H9 (cell line): Measurements from ENCODE around the gene CYTIP. TPM values are rescaled to one million over a fixed set of nuclear protein-coding genes. Genes with fewer than 3 reads are reported as not detected.

ENCODE experiments used
- DNase-seq: peaks from one replicate; pipeline ENCODE4 v3.0.0-alpha.2; 2017
- H2AFZ ChIP-seq: one replicate; pipeline ENCODE4 v1.6.1; 2013; ENCODE audit warnings: mild to moderate bottlenecking, low read length, control low read depth, moderate library complexity
- H2AK5ac ChIP-seq: 2 replicates; pipeline ENCODE4 v1.6.1; 2013; ENCODE audit warnings: low read length, control low read depth, mixed read lengths; ENCODE audit not compliant: insufficient read length
- H2BK120ac ChIP-seq: one replicate; pipeline ENCODE4 v1.6.1; 2013; ENCODE audit warnings: low read depth, mild to moderate bottlenecking, low read length, control low read depth, inconsistent platforms; ENCODE audit not compliant: poor library complexity, severe bottlenecking
- H2BK12ac ChIP-seq: 2 replicates; pipeline ENCODE4 v1.6.1; 2013; ENCODE audit warnings: low read length, control low read depth, mixed read lengths, low read depth; ENCODE audit not compliant: insufficient read length
- H2BK15ac ChIP-seq: 2 replicates; pipeline ENCODE4 v1.6.1; 2013; ENCODE audit warnings: low read depth, low read length, control low read depth
- H2BK20ac ChIP-seq: one replicate; pipeline ENCODE4 v1.6.1; 2013; ENCODE audit warnings: low read depth, mild to moderate bottlenecking, low read length, control low read depth, inconsistent platforms; ENCODE audit not compliant: poor library complexity, severe bottlenecking
- H2BK5ac ChIP-seq: 2 replicates; pipeline ENCODE4 v1.6.1; 2013; ENCODE audit warnings: low read length, control low read depth, mixed read lengths; ENCODE audit not compliant: insufficient read length
- H3K14ac ChIP-seq: 2 replicates; pipeline ENCODE4 v1.6.1; 2013; ENCODE audit warnings: low read length, control low read depth; ENCODE audit not compliant: insufficient read depth
- H3K18ac ChIP-seq: 2 replicates; pipeline ENCODE4 v1.6.1; 2013; ENCODE audit warnings: low read depth, mild to moderate bottlenecking, mixed read lengths, low read length, control low read depth; ENCODE audit not compliant: insufficient read length
- H3K23ac ChIP-seq: 2 replicates; pipeline ENCODE4 v1.6.1; 2013; ENCODE audit warnings: low read length, control low read depth, mixed read lengths, low read depth; ENCODE audit not compliant: insufficient read length
- H3K23me2 ChIP-seq: 2 replicates; pipeline ENCODE4 v1.6.1; 2013; ENCODE audit warnings: low read depth, mild to moderate bottlenecking, mixed read lengths, low read length, control low read depth; ENCODE audit not compliant: insufficient read length, poor library complexity, severe bottlenecking
- H3K27ac ChIP-seq: 2 replicates; pipeline ENCODE4 v1.5.1; 2013; ENCODE audit warnings: low read length, control low read depth, mixed read lengths, low read depth; ENCODE audit not compliant: insufficient read length
- H3K27me3 ChIP-seq: 2 replicates; pipeline ENCODE4 v1.6.1; 2013; ENCODE audit warnings: low read length, control low read depth, inconsistent platforms; ENCODE audit not compliant: insufficient read depth
- H3K4ac ChIP-seq: 2 replicates; pipeline ENCODE4 v1.6.1; 2013; ENCODE audit warnings: low read depth, mild to moderate bottlenecking, control low read depth, inconsistent platforms, low read length, moderate library complexity
- H3K4me1 ChIP-seq: 2 replicates; pipeline ENCODE4 v1.6.1; 2013; ENCODE audit warnings: low read length, control low read depth, inconsistent platforms; ENCODE audit not compliant: insufficient read depth
- H3K4me2 ChIP-seq: 2 replicates; pipeline ENCODE4 v1.6.1; 2013; ENCODE audit warnings: low read length, control low read depth, mixed read lengths; ENCODE audit not compliant: insufficient read length, insufficient read depth
- H3K56ac ChIP-seq: 2 replicates; pipeline ENCODE4 v1.6.1; 2013; ENCODE audit warnings: low read depth, mild to moderate bottlenecking, mixed read lengths, low read length, control low read depth; ENCODE audit not compliant: insufficient read length
- H3K79me1 ChIP-seq: 2 replicates; pipeline ENCODE4 v1.6.1; 2013; ENCODE audit warnings: low read depth, mild to moderate bottlenecking, moderate library complexity, low read length, control low read depth, inconsistent platforms; ENCODE audit not compliant: insufficient read depth, poor library complexity, severe bottlenecking
- H3K79me2 ChIP-seq: 2 replicates; pipeline ENCODE4 v1.6.1; 2013; ENCODE audit warnings: low read length, control low read depth, inconsistent platforms; ENCODE audit not compliant: insufficient read depth
- H3K9ac ChIP-seq: 2 replicates; pipeline ENCODE4 v1.6.1; 2013; ENCODE audit warnings: low read length, control low read depth, mixed read lengths; ENCODE audit not compliant: insufficient read length; ENCODE audit errors: extremely low read depth
- H3K9me3 ChIP-seq: one replicate; pipeline ENCODE4 v1.6.1; 2013; ENCODE audit warnings: low read depth, low read length, inconsistent platforms; ENCODE audit not compliant: control insufficient read depth
- H3T11ph ChIP-seq: one replicate; pipeline ENCODE4 v1.6.1; 2013; ENCODE audit warnings: mild to moderate bottlenecking, low read length, control low read depth, inconsistent platforms
- H4K20me1 ChIP-seq: one replicate; pipeline ENCODE4 v1.6.1; 2013; ENCODE audit not compliant: control insufficient read depth, insufficient read length, insufficient read depth
- H4K5ac ChIP-seq: 2 replicates; pipeline ENCODE4 v1.6.1; 2013; ENCODE audit warnings: low read depth, mild to moderate bottlenecking, mixed read lengths, low read length, control low read depth; ENCODE audit not compliant: insufficient read length
- H4K8ac ChIP-seq: replicated peaks from 2 replicates; pipeline ENCODE4 v1.6.1; 2013; ENCODE audit warnings: low read length, control low read depth, mixed read lengths, low read depth; ENCODE audit not compliant: insufficient read length
- H4K91ac ChIP-seq: 2 replicates; pipeline ENCODE4 v1.6.1; 2013; ENCODE audit warnings: low read depth, mild to moderate bottlenecking, moderate library complexity, mixed read lengths, low read length, control low read depth; ENCODE audit not compliant: insufficient read length
- H3K27ac Mint-ChIP-seq, 3 experiments: 2 replicates in 2 of 3; 3 replicates in 1 of 3; pipeline ENCODE4 v1.8.0; 2020 to 2021; ENCODE audit warnings: mixed read lengths in 3 of 3, mild to moderate bottlenecking in 1 of 3, moderate library complexity in 1 of 3
- H3K27me3 Mint-ChIP-seq: 2 replicates; pipeline ENCODE4 v1.8.0; 2021; ENCODE audit warnings: low read depth, mild to moderate bottlenecking, moderate library complexity, mixed read lengths
- H3K36me3 Mint-ChIP-seq, 3 experiments: 2 replicates in 2 of 3; 3 replicates in 1 of 3; pipeline ENCODE4 v1.8.0; 2020 to 2021; ENCODE audit warnings: low read depth in 3 of 3, mixed read lengths in 3 of 3; ENCODE audit not compliant: insufficient read depth in 1 of 3
- H3K4me1 Mint-ChIP-seq, 2 experiments: 2 replicates each; pipeline ENCODE4 v1.8.0; 2020; ENCODE audit warnings: mixed read lengths in 2 of 2
- H3K4me3 Mint-ChIP-seq, 2 experiments: 2 replicates in 1 of 2; 3 replicates in 1 of 2; pipeline ENCODE4 v1.8.0; 2020 to 2021; ENCODE audit warnings: mild to moderate bottlenecking in 2 of 2, mixed read lengths in 2 of 2, moderate library complexity in 1 of 2
- H3K9me3 Mint-ChIP-seq, 2 experiments: 2 replicates in 1 of 2; 3 replicates in 1 of 2; pipeline ENCODE4 v1.8.0; 2020; ENCODE audit warnings: mild to moderate bottlenecking in 2 of 2, mixed read lengths in 2 of 2, moderate library complexity in 1 of 2
- total RNA-seq: library from RNA; stranded (reverse); gene quantifications from 2 replicates; pipeline ENCODE4 v1.2.1, GENCODE V29; 2021
- TF ChIP-seq, protein P1 (sequence below): fragments of 200-600 bp; sonication (generic); conservative IDR thresholded peaks from 3 replicates; pipeline ENCODE4 v1.8.0; 2021; ENCODE audit warnings: antibody characterized with exemption, mild to moderate bottlenecking

CYTIP gene
- total RNA-seq, 1 experiment from 2014 or later = 0.28 TPM

DNA sequence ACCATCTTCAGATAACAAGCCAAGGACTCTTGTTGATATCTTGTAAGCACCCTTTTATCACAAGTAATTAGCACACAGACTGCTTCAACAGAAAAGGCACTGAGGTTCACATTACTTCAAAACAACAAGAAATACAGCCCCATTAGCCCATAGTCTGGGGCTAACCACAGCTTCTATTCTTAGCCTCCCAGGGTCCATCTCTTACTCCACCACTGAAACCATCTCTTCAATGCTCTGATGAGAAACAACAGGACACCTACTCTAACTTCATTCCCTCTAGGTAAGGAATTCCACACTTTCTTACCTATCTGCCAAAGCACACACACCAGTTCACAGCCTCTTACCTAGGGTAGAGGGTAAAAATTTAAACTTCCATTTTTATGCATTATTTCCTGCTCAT is 26.4 kb upstream of the CYTIP start:
- H3K4me2 ChIP-seq = no peak overlapping the region
- Mint-ChIP-seq H3K27me3 (no peaks in the 10 kb centered on the region), H3K27ac (no peak overlapping the region), H3K4me3 (no peak overlapping the region), H3K4me1 (0 out of 4 replicates have a peak, but pooled peaks cover 0 to 2% of the 10 kb centered on the region in 2 experiments), H3K9me3 (no peaks in the 10 kb centered on the region), H3K36me3 (no peaks in the 10 kb centered on the region)
- DNase-seq = no peak
- H2BK20ac ChIP-seq = no peak overlapping the region
- H3T11ph ChIP-seq = no peak overlapping the region
- no peaks in the 10 kb centered on the region for H3K79me2 ChIP-seq
- no peaks in the 10 kb centered on the region for H3K23me2 ChIP-seq
- H3K9ac ChIP-seq = no peak overlapping the region
- no peak overlapping the region for H3K18ac ChIP-seq
- no peaks in the 10 kb centered on the region for H3K9me3 ChIP-seq
- no peak overlapping the region for H2BK120ac ChIP-seq
- H3K79me1 ChIP-seq = no peaks in the 10 kb centered on the region
- no peak overlapping the region for H2BK5ac ChIP-seq
- H3K27ac ChIP-seq = no peak overlapping the region
- no peak overlapping the region for H2AFZ ChIP-seq
- no peak overlapping the region for H4K8ac ChIP-seq
- no peak overlapping the region for H4K5ac ChIP-seq
- H3K14ac ChIP-seq = no peak overlapping the region
- TF ChIP-seq, protein P1, sequence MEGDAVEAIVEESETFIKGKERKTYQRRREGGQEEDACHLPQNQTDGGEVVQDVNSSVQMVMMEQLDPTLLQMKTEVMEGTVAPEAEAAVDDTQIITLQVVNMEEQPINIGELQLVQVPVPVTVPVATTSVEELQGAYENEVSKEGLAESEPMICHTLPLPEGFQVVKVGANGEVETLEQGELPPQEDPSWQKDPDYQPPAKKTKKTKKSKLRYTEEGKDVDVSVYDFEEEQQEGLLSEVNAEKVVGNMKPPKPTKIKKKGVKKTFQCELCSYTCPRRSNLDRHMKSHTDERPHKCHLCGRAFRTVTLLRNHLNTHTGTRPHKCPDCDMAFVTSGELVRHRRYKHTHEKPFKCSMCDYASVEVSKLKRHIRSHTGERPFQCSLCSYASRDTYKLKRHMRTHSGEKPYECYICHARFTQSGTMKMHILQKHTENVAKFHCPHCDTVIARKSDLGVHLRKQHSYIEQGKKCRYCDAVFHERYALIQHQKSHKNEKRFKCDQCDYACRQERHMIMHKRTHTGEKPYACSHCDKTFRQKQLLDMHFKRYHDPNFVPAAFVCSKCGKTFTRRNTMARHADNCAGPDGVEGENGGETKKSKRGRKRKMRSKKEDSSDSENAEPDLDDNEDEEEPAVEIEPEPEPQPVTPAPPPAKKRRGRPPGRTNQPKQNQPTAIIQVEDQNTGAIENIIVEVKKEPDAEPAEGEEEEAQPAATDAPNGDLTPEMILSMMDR = no peak
- H3K4me1 ChIP-seq = no peaks in the 10 kb centered on the region
- no peak overlapping the region for H2BK15ac ChIP-seq
- H2BK12ac ChIP-seq = no peak overlapping the region
- no peak overlapping the region for H3K56ac ChIP-seq
- no peak overlapping the region for H4K91ac ChIP-seq
- H3K23ac ChIP-seq = no peak overlapping the region
- no peaks in the 10 kb centered on the region for H3K27me3 ChIP-seq
- H2AK5ac ChIP-seq = no peak overlapping the region
- no peaks in the 10 kb centered on the region for H4K20me1 ChIP-seq
- no peak overlapping the region for H3K4ac ChIP-seq
